NCI-H460 (cell line): ENCODE data around the gene PSMB7. TPM values are rescaled to one million over a fixed set of nuclear protein-coding genes. Genes with fewer than 3 reads are reported as not detected.

ENCODE experiments used
- DNase-seq: peaks from one replicate; pipeline ENCODE4 v3.0.0-alpha.2; 2016; ENCODE audit warnings: low read depth; ENCODE audit errors: extremely low read depth
- total RNA-seq: library from RNA; depleted of rRNA; stranded (reverse); fragments of >200 nt; shearing (Covaris generic); gene quantifications from 2 replicates; pipeline ENCODE4 v1.2.3, GENCODE V29; 2014

Gene PSMB7
- total RNA-seq, 1 experiment from 2014 or later = 379 TPM

DNA sequence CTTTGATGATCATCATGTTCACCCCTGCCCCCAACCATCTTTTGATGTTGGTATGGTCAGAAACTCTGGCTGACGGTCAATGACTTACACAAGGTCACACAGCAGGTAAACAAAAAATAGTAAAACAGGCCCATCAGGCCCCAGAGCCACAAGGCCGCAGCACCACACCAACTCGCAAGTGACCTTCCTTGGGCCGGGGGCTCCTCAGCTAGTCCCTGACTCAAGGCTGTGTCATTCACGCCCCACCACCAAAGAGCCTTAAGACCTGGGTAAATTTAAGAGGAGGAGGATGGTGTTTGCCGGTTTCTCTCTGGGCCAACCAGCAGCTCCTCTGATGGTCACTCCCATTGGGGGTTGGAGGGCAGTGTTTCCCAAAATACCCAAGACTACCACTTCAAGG, 55.8 kb downstream of the PSMB7 start:
- DNase-seq = no peak

DNA sequence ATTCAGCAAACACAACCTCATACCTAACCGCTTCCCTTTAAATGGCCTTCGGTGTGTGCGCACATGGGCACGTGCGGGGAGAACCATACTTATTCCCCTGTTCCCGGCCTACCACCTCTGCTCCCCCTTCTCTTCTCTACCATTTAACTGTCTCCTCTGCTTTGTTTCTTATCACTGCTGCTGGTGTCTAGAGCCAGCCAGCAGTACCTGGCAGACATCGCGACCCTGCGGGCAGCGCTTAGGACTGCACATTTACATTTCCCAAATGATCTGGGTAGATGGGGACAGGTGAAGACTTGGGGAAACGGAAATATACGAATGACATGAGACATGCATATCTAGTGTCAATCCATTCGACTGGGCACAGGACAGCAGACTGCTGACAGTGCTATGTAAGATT, 56.6 kb downstream of the PSMB7 start:
- no peak for DNase-seq

DNA sequence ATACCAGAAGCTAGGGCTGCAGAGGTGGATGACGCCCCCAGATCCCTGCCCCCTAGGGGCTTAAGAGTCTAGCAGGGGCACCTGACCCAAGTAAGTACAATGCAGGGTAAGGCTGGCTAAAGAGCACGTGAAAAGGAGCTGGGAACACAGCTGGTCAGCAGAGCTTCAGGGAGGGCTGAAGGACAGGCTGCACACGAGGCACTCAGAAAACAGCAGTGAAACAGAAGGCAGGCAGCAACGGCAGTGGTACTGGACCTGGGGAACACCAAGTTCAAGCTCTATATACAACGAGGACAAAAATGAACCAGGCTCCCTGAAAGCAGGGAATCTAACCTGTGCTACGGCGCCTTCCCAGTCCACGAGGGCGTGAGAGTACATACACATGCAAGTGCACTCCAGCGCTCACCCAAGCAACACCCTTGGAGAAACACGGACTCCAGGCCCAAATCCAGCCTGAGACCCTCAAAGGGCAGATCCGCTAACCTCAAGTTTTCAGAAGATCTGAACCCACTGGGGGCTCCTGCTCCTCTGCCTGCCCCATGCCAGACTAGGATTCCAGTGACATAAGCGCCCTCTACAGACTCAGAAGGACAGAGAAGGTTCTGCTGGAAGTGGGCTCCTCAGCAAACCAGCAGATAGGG, 57.4 kb downstream of the PSMB7 start:
- no peak for DNase-seq

DNA sequence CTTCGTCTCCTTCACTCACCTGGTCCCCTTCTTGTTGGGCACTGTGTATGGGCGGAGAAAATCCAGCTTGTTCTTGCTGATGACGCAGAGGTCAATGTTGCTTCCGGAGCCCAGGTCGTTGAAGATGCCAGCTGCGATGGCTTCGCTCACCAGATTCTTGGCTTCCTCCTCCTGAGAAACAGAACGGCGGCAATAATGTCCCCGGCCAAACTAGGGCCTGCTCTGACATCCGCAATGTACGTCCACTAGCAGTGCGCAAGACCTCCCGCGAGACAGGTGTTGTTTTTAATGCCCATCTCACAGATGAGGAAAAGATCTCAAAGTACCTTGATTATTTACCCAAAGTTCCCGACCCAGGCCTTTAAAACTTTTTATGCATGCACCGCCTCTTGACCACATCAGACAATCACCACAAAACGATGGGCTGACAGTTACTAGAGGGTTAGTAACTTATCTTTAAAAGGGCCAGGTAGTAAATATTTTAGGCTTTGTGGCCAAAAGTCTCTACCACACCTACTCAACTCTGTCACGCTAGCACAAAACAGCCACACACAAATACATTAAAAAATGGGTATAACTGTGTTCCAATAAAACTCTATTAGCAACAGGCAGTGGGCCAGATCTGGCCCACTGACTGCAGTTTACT, 58.4 kb downstream of the PSMB7 start:
- DNase-seq = no peak

DNA sequence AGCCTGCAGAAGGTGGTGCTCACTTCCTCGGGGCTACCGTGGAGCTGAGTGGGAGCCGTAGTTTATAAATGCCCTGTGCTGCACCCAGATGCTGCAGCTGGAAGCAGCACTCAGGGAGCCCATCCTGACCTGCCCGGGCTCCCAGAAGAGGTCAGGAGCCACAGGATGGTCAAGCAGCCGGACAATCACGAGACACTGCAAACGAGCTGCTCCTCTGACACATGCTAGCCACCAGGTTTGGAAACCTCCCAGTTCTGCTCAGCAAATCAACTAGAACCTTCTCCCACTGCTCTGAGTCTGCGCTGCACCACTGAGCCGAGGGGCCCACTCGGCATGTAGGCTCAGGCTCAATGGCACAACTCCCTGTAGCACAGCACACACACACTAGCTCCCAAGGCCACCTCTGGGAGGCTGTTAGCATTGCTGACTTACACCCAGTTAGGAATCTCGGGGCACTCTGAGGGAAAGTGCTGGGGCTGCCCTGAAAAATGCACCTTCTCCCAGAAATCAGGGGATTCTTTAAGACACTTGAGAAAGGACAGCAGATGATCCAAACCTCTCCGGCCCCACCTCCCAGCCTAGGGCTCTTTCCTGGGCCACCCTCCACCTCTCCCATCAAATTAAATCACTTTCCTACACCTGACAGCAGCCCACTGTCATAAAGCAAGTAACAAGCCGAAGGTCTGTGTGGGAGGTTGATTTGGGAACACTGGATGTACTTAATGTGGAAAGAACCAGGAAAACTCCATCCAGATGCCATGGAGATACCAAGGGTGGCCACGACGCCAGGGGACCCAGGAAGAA, 59.1 kb downstream of the PSMB7 start:
- DNase-seq = no peak

GRCh38 chr9:124355039-124355940, 60.0 kb downstream of the PSMB7 start:
- DNase-seq = no peak

DNA sequence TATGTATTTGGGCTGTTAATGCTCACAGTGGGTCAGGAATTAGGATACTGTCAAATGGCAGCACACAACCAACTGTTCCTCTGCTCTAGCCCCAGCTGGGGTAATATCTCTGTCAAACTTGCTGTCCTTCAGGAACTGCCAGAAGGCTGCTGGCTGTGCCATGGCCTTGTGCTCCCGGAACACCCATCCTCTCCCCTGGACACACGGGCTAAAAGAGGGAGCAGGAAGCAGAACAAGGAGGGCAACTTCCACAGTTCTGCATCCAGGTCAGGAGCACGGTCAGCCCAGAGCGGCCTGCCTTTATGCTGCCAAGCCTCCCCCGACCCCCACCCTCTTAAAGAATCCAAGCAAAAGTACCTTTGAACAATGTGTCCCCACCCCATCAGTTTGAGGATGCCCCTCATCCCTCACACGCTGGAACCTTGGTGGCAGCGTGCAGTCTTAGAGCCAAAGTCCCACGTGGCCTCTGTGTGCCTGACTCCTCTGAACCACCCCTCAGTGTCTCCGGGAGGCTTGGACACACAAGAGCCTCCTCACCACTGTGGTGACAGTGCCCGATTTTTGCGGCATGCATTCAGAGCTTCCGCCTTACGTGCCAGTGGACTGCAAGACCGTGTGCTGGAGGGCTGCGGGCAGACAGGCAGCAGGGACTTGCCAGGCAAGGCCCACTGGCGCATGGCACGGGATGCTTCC, 60.8 kb downstream of the PSMB7 start:
- no peak for DNase-seq

DNA sequence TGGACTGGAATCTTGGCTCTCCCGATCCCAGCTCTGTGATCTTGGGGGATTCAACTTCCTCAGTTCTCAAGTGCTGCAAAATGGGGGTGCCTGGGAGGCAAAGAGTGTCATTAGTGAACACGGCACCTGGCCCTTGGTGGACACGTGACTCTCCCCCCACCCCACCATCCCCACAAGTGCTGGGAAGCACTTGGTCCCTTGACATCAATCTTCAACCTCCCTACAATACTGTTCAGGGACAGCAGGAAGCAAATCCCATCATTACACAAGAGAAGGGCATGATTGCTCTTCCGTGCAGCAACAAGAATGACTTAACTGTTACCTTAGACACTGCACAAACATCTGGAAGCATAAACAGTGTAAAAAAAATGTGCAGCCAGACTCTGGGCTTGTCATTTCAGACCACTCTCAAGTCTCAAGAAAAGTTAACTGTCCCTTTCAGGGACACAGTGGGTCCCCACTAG, 61.4 kb downstream of the PSMB7 start:
- no peak for DNase-seq

- no peak for DNase-seq
These were observed 62.0 kb downstream of the PSMB7 start for GRCh38 chr9:124353166-124353768.

GRCh38 chr9:124352616-124353015, 62.6 kb downstream of the PSMB7 start:
- DNase-seq = no peak

- no peak for DNase-seq
These were observed 63.4 kb downstream of the PSMB7 start for GRCh38 chr9:124351672-124352468.

DNA sequence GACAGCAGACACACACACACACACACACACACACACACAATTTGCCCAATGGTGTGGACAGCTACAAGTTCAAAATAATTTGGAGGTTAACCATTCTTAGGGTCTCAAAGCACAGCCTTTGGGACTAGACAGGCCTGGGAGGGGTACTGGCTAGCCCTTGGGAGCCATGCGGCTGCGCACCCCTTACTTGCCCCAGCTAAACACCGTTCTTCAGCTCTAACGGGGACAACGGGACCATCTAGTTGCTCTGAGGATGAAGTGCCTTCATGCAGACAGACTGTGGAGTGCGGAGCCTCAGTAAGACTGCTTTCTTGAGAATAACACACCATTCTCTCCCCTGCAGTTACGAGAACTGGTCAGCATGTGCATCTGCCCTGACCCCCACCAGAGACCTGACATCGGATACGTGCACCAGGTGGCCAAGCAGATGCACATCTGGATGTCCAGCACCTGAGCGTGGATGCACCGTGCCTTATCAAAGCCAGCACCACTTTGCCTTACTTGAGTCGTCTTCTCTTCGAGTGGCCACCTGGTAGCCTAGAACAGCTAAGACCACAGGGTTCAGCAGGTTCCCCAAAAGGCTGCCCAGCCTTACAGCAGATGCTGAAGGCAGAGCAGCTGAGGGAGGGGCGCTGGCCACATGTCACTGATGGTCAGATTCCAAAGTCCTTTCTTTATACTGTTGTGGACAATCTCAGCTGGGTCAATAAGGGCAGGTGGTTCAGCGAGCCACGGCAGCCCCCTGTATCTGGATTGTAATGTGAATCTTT, 64.6 kb downstream of the PSMB7 start:
- no peak for DNase-seq

DNA sequence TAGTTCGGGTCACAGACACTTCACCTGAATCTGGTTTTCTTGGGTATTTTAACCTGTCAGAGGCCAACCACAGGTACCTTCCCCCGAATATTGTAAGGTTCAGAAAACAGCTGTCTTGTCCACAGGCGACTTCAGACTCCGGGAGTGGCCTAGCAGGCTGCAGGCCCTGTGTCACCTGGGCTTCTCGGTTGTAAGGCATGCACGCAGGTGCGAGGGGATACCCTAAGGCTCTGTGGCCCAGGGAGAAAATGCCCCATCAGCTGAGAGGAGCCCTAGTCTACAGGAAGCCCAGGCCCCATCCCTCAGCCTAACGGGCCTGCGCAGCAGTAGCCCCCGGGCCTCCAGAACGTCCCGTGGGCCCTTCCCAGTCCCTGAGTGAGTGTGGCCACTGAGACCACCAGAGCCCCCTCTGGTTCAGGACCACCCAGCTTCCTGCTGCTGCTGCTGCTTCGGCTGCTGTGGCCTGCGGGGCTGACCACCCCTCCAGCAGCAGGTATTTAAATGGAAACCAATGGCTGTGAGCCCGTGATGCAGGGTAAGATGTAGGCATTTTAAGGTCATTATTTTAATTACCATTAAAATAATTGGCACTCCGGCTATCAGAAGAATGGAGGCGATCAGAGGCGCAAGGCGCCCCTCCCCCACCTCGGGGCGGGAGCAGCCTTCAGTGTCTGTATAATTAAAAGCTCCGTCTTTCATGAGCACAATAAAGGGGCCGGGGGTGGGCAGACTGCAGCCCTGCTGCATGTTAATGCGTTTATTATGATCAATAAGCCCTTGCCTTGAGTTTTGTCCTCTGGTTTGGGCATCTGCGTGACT, 65.4 kb downstream of the PSMB7 start:
- no peak for DNase-seq

DNA sequence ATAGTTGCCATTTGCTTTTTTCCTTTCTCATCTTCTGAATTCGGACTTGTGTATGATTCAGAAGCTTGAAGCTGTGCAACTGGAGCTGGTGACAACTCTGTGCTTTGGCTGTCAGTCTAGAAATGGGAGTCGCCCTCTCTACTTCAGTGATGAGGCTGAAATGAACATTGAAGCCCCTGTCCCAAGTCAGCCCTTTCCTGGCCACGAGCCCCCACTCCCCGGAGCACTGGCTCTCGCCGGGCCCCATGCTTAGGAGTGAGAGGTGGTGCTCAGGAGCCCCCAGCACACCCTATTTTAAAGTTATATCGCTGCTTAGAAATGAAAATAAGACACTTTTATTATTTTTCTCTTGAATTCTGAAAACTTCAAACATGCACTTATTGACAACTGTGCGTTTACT, 66.0 kb downstream of the PSMB7 start:
- no peak for DNase-seq

GRCh38 chr9:124348831-124349230, 66.4 kb downstream of the PSMB7 start:
- DNase-seq = no peak

- no peak for DNase-seq
These were observed 66.9 kb downstream of the PSMB7 start for GRCh38 chr9:124348363-124348762.

GRCh38 chr9:124347968-124348358, 67.3 kb downstream of the PSMB7 start:
- no peak for DNase-seq
